ENCODE data around the gene TTC39B. TPM values are rescaled to one million over a fixed set of nuclear protein-coding genes. Genes with fewer than 3 reads are reported as not detected.

Gene TTC39B
- total and polyA plus RNA-seq, 2 donors (not counting 3 experiments of a cell fraction or from before 2014, with no cell fraction given) = 1.0 to 5.4 TPM

- Histone ChIP-seq H3K4me3 (replicated peaks in 1 of 3; ENCODE audit: insufficient read depth in 1 of 3, low read depth in 1 of 3, low read length in 3 of 3) (no peak overlapping the region), H3K4me2 (ENCODE audit: insufficient read depth, low read length) (no peak overlapping the region), H3K9ac (replicated peaks; ENCODE audit: extremely low read depth, insufficient read depth, low read length) (no peak overlapping the region), H2AFZ (ENCODE audit: low read depth, low read length) (no peak overlapping the region), H4K20me1 (replicated peaks; ENCODE audit: control insufficient read depth, extremely low read depth, insufficient read depth, low read length) (no peaks in the 10 kb centered on the region), H3K27ac (ENCODE audit: insufficient read depth, low read depth, low read length) (no peak overlapping the region), H3K4me1 (ENCODE audit: control insufficient read depth, extremely low read depth, insufficient read depth, low read length) (no peaks in the 10 kb centered on the region), H3K36me3 (ENCODE audit: control insufficient read depth in 2 of 2, extremely low read depth in 1 of 2, insufficient read depth in 2 of 2, low read length in 2 of 2) (no peaks in the 10 kb centered on the region), H3K79me2 (ENCODE audit: control insufficient read depth, insufficient read depth, low read length) (no peaks in the 10 kb centered on the region), H3K27me3 (ENCODE audit: control insufficient read depth in 2 of 2, insufficient read depth in 2 of 2, low read length in 2 of 2) (no peaks in the 10 kb centered on the region), H3K9me3 (replicated peaks; ENCODE audit: control insufficient read depth, insufficient read depth, low read length) (no peaks in the 10 kb centered on the region), H3K9me1 (replicated peaks; ENCODE audit: control insufficient read depth, extremely low read depth, insufficient read depth, low read length) (no peaks in the 10 kb centered on the region)
- ChIA-PET POLR2A (no interaction called here), CTCF (no interaction called here)
- BruUV-seq (replicated peaks) = no TSS peak
- dilution Hi-C loops (cut with MboI; ENCODE audit: extremely low pct_ligation_motif_present, low sequenced_read_pairs) (no loop called here), intact Hi-C loops (cut with micrococcal nuclease) (no loop called here)
- FAIRE-seq (no peak), DNase-seq (ENCODE audit: low read depth, low spot score) (no peak)
- TF ChIP-seq MAX (IDR thresholded peaks at IDR 0.05; ENCODE audit: insufficient read depth, insufficient read length) (no peak), POLR2AphosphoS5 (IDR thresholded peaks at IDR 0.05; ENCODE audit: insufficient read depth, low read depth, low read length) (no peak), POLR2A (IDR thresholded peaks at IDR 0.05; ENCODE audit: low read depth, low read length) (no peak), FOS (IDR thresholded peaks at IDR 0.05; ENCODE audit: borderline replicate concordance, insufficient read depth, low read length) (no peak), MYC (IDR thresholded peaks at IDR 0.05; ENCODE audit: low read depth, low read length) (no peak), CTCF (IDR thresholded peaks at IDR 0.05; ENCODE audit: extremely low read depth in 1 of 2, insufficient read depth in 1 of 2, low read depth in 1 of 2, low read length in 2 of 2) (no peak), EZH2 (IDR thresholded peaks at IDR 0.05; ENCODE audit: borderline replicate concordance, low read depth, low read length, severe bottlenecking) (no peak), JUN (IDR thresholded peaks at IDR 0.05; ENCODE audit: borderline replicate concordance, insufficient read depth, insufficient read length, low read depth) (no peak), GATA2 (IDR thresholded peaks at IDR 0.05; ENCODE audit: insufficient read depth, insufficient read length, low read depth, low read length) (no peak)
Observed at GRCh38 chr9:15227491-15227890, 79.5 kb downstream of the TTC39B start.

Measured in endothelial cell of umbilical vein (primary cell).